Measurements from ENCODE around the gene RAB24.

RAB24 gene

GRCh38 chr5:177269976-177270375 lies 33.5 kb downstream of the RAB24 start:
- no peak for DNase-seq
- Histone ChIP-seq H2AK5ac (ENCODE audit: low read length) (no peak overlapping the region), H4K8ac (ENCODE audit: low read depth, low read length) (no peak overlapping the region), H4K5ac (ENCODE audit: low read length) (no peak overlapping the region), H3K23ac (ENCODE audit: low read length) (no peak overlapping the region), H3K4me1 (ENCODE audit: control insufficient read depth, low read depth, low read length) (no peaks in the 10 kb centered on the region), H2BK5ac (ENCODE audit: low read length) (no peak overlapping the region), H3K56ac (ENCODE audit: low read length) (no peak overlapping the region), H3K36me3 (ENCODE audit: control insufficient read depth, insufficient read depth, low read length) (peaks cover 9% of the 10 kb centered on the region), H3K4me3 (ENCODE audit: low read length) (no peak overlapping the region), H2BK15ac (replicated peaks; ENCODE audit: low read depth) (no peak overlapping the region), H3K4ac (ENCODE audit: low read depth, low read length) (no peak overlapping the region), H3K79me2 (ENCODE audit: control insufficient read depth, insufficient read depth, low read length) (no peaks in the 10 kb centered on the region), H3K27ac (ENCODE audit: low read depth, low read length) (no peak overlapping the region), H3K79me1 (ENCODE audit: low read length) (no peaks in the 10 kb centered on the region), H3K18ac (ENCODE audit: low read length) (no peak overlapping the region), H2BK120ac (ENCODE audit: low read depth, low read length) (no peak overlapping the region), H3K27me3 (ENCODE audit: insufficient read depth, low read length, poor library complexity) (no peaks in the 10 kb centered on the region), H3K9ac (ENCODE audit: low read length) (no peak overlapping the region), H3K4me2 (ENCODE audit: low read length) (no peak overlapping the region)
- WGBS (ENCODE audit: extremely low coverage, insufficient coverage, low lambda C conversion rate), result no CpG with 5 or more reads among the region's 3 CpGs

DNA sequence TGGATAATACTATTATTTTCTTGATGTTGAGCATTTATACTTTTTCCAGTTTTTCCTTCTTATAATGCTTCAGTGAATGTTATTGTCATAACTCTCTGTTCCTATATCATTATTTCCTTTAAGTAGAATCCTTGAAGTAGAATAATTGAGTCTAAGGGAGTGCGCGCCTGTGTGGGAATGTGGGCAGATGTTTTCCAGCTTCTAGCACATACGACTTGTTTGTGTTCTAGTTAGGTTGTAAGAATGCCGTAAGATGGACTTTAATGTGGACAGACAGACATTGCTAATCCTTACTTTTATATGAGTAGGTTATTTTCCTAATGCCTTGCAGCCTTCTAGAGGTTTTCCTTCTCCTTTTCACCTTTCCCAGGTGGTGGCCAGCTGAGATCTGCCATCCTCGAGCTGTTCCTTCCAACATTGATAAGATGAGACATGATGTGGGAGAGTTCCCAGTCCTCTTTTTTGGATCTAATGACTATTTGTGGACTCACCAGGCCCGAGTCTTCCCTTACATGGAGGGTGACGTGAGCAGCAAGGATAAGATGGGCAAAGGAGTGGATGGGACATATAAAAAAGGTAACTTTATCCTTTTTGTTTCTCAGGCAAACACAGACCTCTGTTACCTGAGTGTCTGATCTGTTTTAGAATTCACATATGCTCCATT lies 34.2 kb downstream of the RAB24 start:
- no peak overlapping the region for H3K9ac ChIP-seq (ENCODE audit: low read length)
- no peak overlapping the region for H3K18ac ChIP-seq (ENCODE audit: low read length)
- H2AK5ac ChIP-seq (ENCODE audit: low read length), result no peak overlapping the region
- H3K36me3 ChIP-seq (ENCODE audit: control insufficient read depth, insufficient read depth, low read length), result peaks cover 9% of the 10 kb centered on the region
- H3K4me3 ChIP-seq (ENCODE audit: low read length), result no peak overlapping the region
- no peak overlapping the region for H3K4me2 ChIP-seq (ENCODE audit: low read length)
- no peak overlapping the region for H2BK120ac ChIP-seq (ENCODE audit: low read depth, low read length)
- H3K56ac ChIP-seq (ENCODE audit: low read length), result no peak overlapping the region
- no peak overlapping the region for H2BK15ac ChIP-seq (replicated peaks; ENCODE audit: low read depth)
- no peak overlapping the region for H4K5ac ChIP-seq (ENCODE audit: low read length)
- no peaks in the 10 kb centered on the region for H3K4me1 ChIP-seq (ENCODE audit: control insufficient read depth, low read depth, low read length)
- no peak overlapping the region for H3K27ac ChIP-seq (ENCODE audit: low read depth, low read length)
- H3K79me1 ChIP-seq (ENCODE audit: low read length), result no peaks in the 10 kb centered on the region
- DNase-seq, result no peak
- H3K4ac ChIP-seq (ENCODE audit: low read depth, low read length), result no peak overlapping the region
- no peaks in the 10 kb centered on the region for H3K27me3 ChIP-seq (ENCODE audit: insufficient read depth, low read length, poor library complexity)
- no CpG with 5 or more reads among the region's 7 CpGs for WGBS (ENCODE audit: extremely low coverage, insufficient coverage, low lambda C conversion rate)
- no peak overlapping the region for H4K8ac ChIP-seq (ENCODE audit: low read depth, low read length)
- H2BK5ac ChIP-seq (ENCODE audit: low read length), result no peak overlapping the region
- no peak overlapping the region for H3K23ac ChIP-seq (ENCODE audit: low read length)
- no peaks in the 10 kb centered on the region for H3K79me2 ChIP-seq (ENCODE audit: control insufficient read depth, insufficient read depth, low read length)

- Histone ChIP-seq H3K27me3 (ENCODE audit: insufficient read depth, low read length, poor library complexity) (no peaks in the 10 kb centered on the region), H2BK15ac (replicated peaks; ENCODE audit: low read depth) (no peak overlapping the region), H3K18ac (ENCODE audit: low read length) (no peak overlapping the region), H3K56ac (ENCODE audit: low read length) (no peak overlapping the region), H3K9ac (ENCODE audit: low read length) (no peak overlapping the region), H4K5ac (ENCODE audit: low read length) (no peak overlapping the region), H3K4me2 (ENCODE audit: low read length) (no peak overlapping the region), H4K8ac (ENCODE audit: low read depth, low read length) (no peak overlapping the region), H2AK5ac (ENCODE audit: low read length) (no peak overlapping the region), H3K23ac (ENCODE audit: low read length) (no peak overlapping the region), H3K4me1 (ENCODE audit: control insufficient read depth, low read depth, low read length) (no peaks in the 10 kb centered on the region), H3K4me3 (ENCODE audit: low read length) (no peak overlapping the region), H2BK120ac (ENCODE audit: low read depth, low read length) (no peak overlapping the region), H2BK5ac (ENCODE audit: low read length) (no peak overlapping the region), H3K79me2 (ENCODE audit: control insufficient read depth, insufficient read depth, low read length) (no peaks in the 10 kb centered on the region), H3K4ac (ENCODE audit: low read depth, low read length) (no peak overlapping the region), H3K36me3 (ENCODE audit: control insufficient read depth, insufficient read depth, low read length) (peaks cover 9% of the 10 kb centered on the region), H3K27ac (ENCODE audit: low read depth, low read length) (no peak overlapping the region), H3K79me1 (ENCODE audit: low read length) (no peaks in the 10 kb centered on the region)
- DNase-seq, result no peak
- no CpG with 5 or more reads among the region's 16 CpGs for WGBS (ENCODE audit: extremely low coverage, insufficient coverage, low lambda C conversion rate)
Measured at GRCh38 chr5:177265395-177265794, 38.1 kb downstream of the RAB24 start.

GRCh38 chr5:177264178-177264577 lies 39.3 kb downstream of the RAB24 start:
- Histone ChIP-seq H2AK5ac (ENCODE audit: low read length) (no peak overlapping the region), H3K79me1 (ENCODE audit: low read length) (no peaks in the 10 kb centered on the region), H3K23ac (ENCODE audit: low read length) (no peak overlapping the region), H3K4me2 (ENCODE audit: low read length) (no peak overlapping the region), H3K4me3 (ENCODE audit: low read length) (no peak overlapping the region), H2BK15ac (replicated peaks; ENCODE audit: low read depth) (no peak overlapping the region), H3K27me3 (ENCODE audit: insufficient read depth, low read length, poor library complexity) (no peaks in the 10 kb centered on the region), H3K56ac (ENCODE audit: low read length) (no peak overlapping the region), H3K9ac (ENCODE audit: low read length) (no peak overlapping the region), H2BK120ac (ENCODE audit: low read depth, low read length) (no peak overlapping the region), H3K79me2 (ENCODE audit: control insufficient read depth, insufficient read depth, low read length) (no peaks in the 10 kb centered on the region), H3K4me1 (ENCODE audit: control insufficient read depth, low read depth, low read length) (no peaks in the 10 kb centered on the region), H3K27ac (ENCODE audit: low read depth, low read length) (no peak overlapping the region), H4K5ac (ENCODE audit: low read length) (no peak overlapping the region), H3K4ac (ENCODE audit: low read depth, low read length) (no peak overlapping the region), H3K18ac (ENCODE audit: low read length) (no peak overlapping the region), H3K36me3 (ENCODE audit: control insufficient read depth, insufficient read depth, low read length) (peaks cover 9% of the 10 kb centered on the region), H4K8ac (ENCODE audit: low read depth, low read length) (no peak overlapping the region), H2BK5ac (ENCODE audit: low read length) (no peak overlapping the region)
- WGBS (ENCODE audit: extremely low coverage, insufficient coverage, low lambda C conversion rate), result no CpG with 5 or more reads among the region's 1 CpG
- DNase-seq, result no peak

DNA sequence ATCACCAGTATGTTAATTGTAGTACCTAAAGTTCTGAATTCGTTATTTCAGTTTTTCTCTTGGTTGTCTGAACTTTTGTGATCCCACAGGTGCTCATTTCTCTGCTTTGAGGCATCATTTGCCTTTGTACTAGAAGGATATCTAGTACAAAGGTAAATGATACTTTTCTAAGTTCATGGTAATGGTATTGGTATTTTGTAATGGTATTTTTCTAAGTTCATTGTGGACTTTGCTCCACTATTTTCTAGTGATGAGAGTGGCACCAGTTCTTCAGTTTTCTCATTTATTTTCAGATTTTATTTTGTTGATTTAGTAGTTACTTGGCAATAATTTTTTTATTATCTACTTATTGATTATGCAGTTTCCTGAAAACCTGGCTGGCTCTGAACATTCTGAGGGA lies 42.0 kb downstream of the RAB24 start:
- no peak overlapping the region for H3K4me3 ChIP-seq (ENCODE audit: low read length)
- H2BK15ac ChIP-seq (replicated peaks; ENCODE audit: low read depth), result no peak overlapping the region
- H3K9ac ChIP-seq (ENCODE audit: low read length), result no peak overlapping the region
- no peak overlapping the region for H2AK5ac ChIP-seq (ENCODE audit: low read length)
- no peak overlapping the region for H3K4me2 ChIP-seq (ENCODE audit: low read length)
- no peak overlapping the region for H3K27ac ChIP-seq (ENCODE audit: low read depth, low read length)
- H3K27me3 ChIP-seq (ENCODE audit: insufficient read depth, low read length, poor library complexity), result no peaks in the 10 kb centered on the region
- no peak overlapping the region for H3K23ac ChIP-seq (ENCODE audit: low read length)
- no peak overlapping the region for H2BK120ac ChIP-seq (ENCODE audit: low read depth, low read length)
- no peak overlapping the region for H3K18ac ChIP-seq (ENCODE audit: low read length)
- peaks cover 12% of the 10 kb centered on the region for H3K36me3 ChIP-seq (ENCODE audit: control insufficient read depth, insufficient read depth, low read length)
- DNase-seq, result no peak
- no peak overlapping the region for H4K8ac ChIP-seq (ENCODE audit: low read depth, low read length)
- H3K56ac ChIP-seq (ENCODE audit: low read length), result no peak overlapping the region
- H4K5ac ChIP-seq (ENCODE audit: low read length), result no peak overlapping the region
- no peak overlapping the region for H3K4ac ChIP-seq (ENCODE audit: low read depth, low read length)
- no peaks in the 10 kb centered on the region for H3K4me1 ChIP-seq (ENCODE audit: control insufficient read depth, low read depth, low read length)
- WGBS (ENCODE audit: extremely low coverage, insufficient coverage, low lambda C conversion rate), result no CpG with 5 or more reads among the region's 1 CpG
- peaks cover 2% of the 10 kb centered on the region for H3K79me1 ChIP-seq (ENCODE audit: low read length)
- no peaks in the 10 kb centered on the region for H3K79me2 ChIP-seq (ENCODE audit: control insufficient read depth, insufficient read depth, low read length)
- H2BK5ac ChIP-seq (ENCODE audit: low read length), result no peak overlapping the region

DNA sequence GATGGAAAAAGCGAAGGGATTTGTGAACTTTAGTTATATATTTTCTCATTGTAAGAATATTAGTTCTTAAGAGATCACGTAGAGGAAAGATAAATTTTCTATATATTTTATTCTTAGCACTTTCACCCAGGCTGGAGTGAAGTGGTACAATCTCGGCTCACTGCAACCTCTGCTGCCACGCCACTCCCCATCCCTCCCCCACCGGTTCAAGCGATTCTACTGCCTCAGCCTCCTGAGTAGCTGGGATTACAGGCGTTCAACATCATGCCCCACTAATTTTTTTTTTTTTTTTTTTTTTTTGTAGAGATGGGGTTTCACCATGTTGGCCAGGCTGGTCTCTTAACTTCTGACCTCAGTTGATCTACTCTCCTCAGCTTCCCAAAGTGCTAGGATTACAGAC lies 42.6 kb downstream of the RAB24 start:
- no peak overlapping the region for H2AK5ac ChIP-seq (ENCODE audit: low read length)

More for the DNA sequence above, 42.6 kb downstream of the RAB24 start:
- Histone ChIP-seq H3K36me3 (ENCODE audit: control insufficient read depth, insufficient read depth, low read length) (peaks cover 12% of the 10 kb centered on the region), H3K23ac (ENCODE audit: low read length) (no peak overlapping the region), H4K5ac (ENCODE audit: low read length) (no peak overlapping the region), H3K56ac (ENCODE audit: low read length) (no peak overlapping the region), H3K27me3 (ENCODE audit: insufficient read depth, low read length, poor library complexity) (no peaks in the 10 kb centered on the region), H2BK5ac (ENCODE audit: low read length) (no peak overlapping the region), H2BK15ac (replicated peaks; ENCODE audit: low read depth) (no peak overlapping the region), H4K8ac (ENCODE audit: low read depth, low read length) (no peak overlapping the region), H3K18ac (ENCODE audit: low read length) (no peak overlapping the region), H3K79me2 (ENCODE audit: control insufficient read depth, insufficient read depth, low read length) (no peaks in the 10 kb centered on the region), H3K4me1 (ENCODE audit: control insufficient read depth, low read depth, low read length) (no peaks in the 10 kb centered on the region), H3K9ac (ENCODE audit: low read length) (no peak overlapping the region), H3K27ac (ENCODE audit: low read depth, low read length) (no peak overlapping the region), H3K4ac (ENCODE audit: low read depth, low read length) (no peak overlapping the region), H3K4me3 (ENCODE audit: low read length) (no peak overlapping the region), H3K79me1 (ENCODE audit: low read length) (peaks cover 2% of the 10 kb centered on the region), H2BK120ac (ENCODE audit: low read depth, low read length) (no peak overlapping the region), H3K4me2 (ENCODE audit: low read length) (no peak overlapping the region)
- WGBS (ENCODE audit: extremely low coverage, insufficient coverage, low lambda C conversion rate), result 100% methylated on average over 1 of the region's 7 CpGs
- no peak for DNase-seq

All from mesendoderm (in vitro differentiated cells).